ENCODE measurements around the gene ANGPTL7.
"Not testable (repeated sequence)": the region's sequence is repeated elsewhere in the genome, so short reads cannot be mapped to it uniquely, and the experiment has no call there.

ANGPTL7 gene

GRCh38 chr1:11169202-11169601 lies 20.0 kb upstream of the ANGPTL7 start:
- no peak for DNase-seq (ENCODE audit: low read depth)

- DNase-seq (ENCODE audit: low read depth) = no peak
Observed at GRCh38 chr1:11170102-11170501, 19.1 kb upstream of the ANGPTL7 start.

- DNase-seq (ENCODE audit: low read depth) = no peak
Observed at GRCh38 chr1:11174261-11174942, 14.8 kb upstream of the ANGPTL7 start.

- no peak for DNase-seq (ENCODE audit: low read depth)
Observed at GRCh38 chr1:11175461-11175860, 13.7 kb upstream of the ANGPTL7 start.

GRCh38 chr1:11176081-11176706 lies 13.0 kb upstream of the ANGPTL7 start:
- no peak for DNase-seq (ENCODE audit: low read depth)

GRCh38 chr1:11178021-11179015 lies 10.8 kb upstream of the ANGPTL7 start:
- DNase-seq (ENCODE audit: low read depth) = no peak

GRCh38 chr1:11179125-11179524 lies 10.0 kb upstream of the ANGPTL7 start:
- DNase-seq (ENCODE audit: low read depth) = no peak

GRCh38 chr1:11179749-11180148 lies 9.4 kb upstream of the ANGPTL7 start:
- DNase-seq (ENCODE audit: low read depth) = not testable (repeated sequence)

- DNase-seq (ENCODE audit: low read depth) = no peak
Observed at GRCh38 chr1:11180342-11180744, 8.8 kb upstream of the ANGPTL7 start.

- DNase-seq (ENCODE audit: low read depth) = no peak
Observed at GRCh38 chr1:11182884-11183283, 6.3 kb upstream of the ANGPTL7 start.

GRCh38 chr1:11184973-11185372 lies 4.2 kb upstream of the ANGPTL7 start:
- no peak for DNase-seq (ENCODE audit: low read depth)

GRCh38 chr1:11187000-11187399 lies 2.2 kb upstream of the ANGPTL7 start:
- no peak for DNase-seq (ENCODE audit: low read depth)

GRCh38 chr1:11187494-11187893 lies 1.7 kb upstream of the ANGPTL7 start:
- DNase-seq (ENCODE audit: low read depth) = no peak

- DNase-seq (ENCODE audit: low read depth) = no peak
Observed at GRCh38 chr1:11187931-11188330, 1.2 kb upstream of the ANGPTL7 start.

- DNase-seq (ENCODE audit: low read depth) = no peak
Observed at GRCh38 chr1:11188381-11188780, 774 bp upstream of the ANGPTL7 start.

GRCh38 chr1:11193376-11193775 lies 4.2 kb downstream of the ANGPTL7 start:
- DNase-seq (ENCODE audit: low read depth) = no peak

- no peak for DNase-seq (ENCODE audit: low read depth)
Observed at GRCh38 chr1:11194407-11195176, 5.4 kb downstream of the ANGPTL7 start.

GRCh38 chr1:11196945-11197344 lies 7.8 kb downstream of the ANGPTL7 start:
- DNase-seq (ENCODE audit: low read depth) = no peak

- DNase-seq (ENCODE audit: low read depth) = no peak
Observed at GRCh38 chr1:11197359-11197758, 8.2 kb downstream of the ANGPTL7 start.

GRCh38 chr1:11198257-11198656 lies 9.1 kb downstream of the ANGPTL7 start:
- DNase-seq (ENCODE audit: low read depth) = no peak

GRCh38 chr1:11198851-11199594 lies 9.9 kb downstream of the ANGPTL7 start:
- no peak for DNase-seq (ENCODE audit: low read depth)

All from stimulated activated CD4-positive, alpha-beta T cell treated with anti-CD3 and anti-CD28 coated beads, Interleukin-2, amount 100 ng/mL, for 4 hours (primary cell).